Astrocyte of the cerebellum (primary cell): ENCODE measurements around the gene CETP.
"Not testable (repeated sequence)": the region's sequence is repeated elsewhere in the genome, so short reads cannot be mapped to it uniquely, and the experiment has no call there.

Experiments
- DNase-seq: peaks from one replicate; pipeline ENCODE4 v3.0.0-alpha.2; 2011; ENCODE audit warnings: low read depth
- H3K4me3 ChIP-seq: 2 replicates; pipeline ENCODE4 v1.5.1; 2011; ENCODE audit warnings: mild to moderate bottlenecking, low read depth, low read length, moderate library complexity
- CTCF ChIP-seq: IDR thresholded peaks from 2 replicates; pipeline ENCODE4 v1.5.1; 2012; ENCODE audit warnings: low read length, low read depth, moderate library complexity, mild to moderate bottlenecking; ENCODE audit errors: missing control alignments
- in situ Hi-C: cut with HindIII; loops from 2 replicates; pipeline ENCODE4 v1.10.0; 2017; ENCODE audit warnings: low sequenced_read_pairs

CETP gene

GRCh38 chr16:56986361-56986760 is 24.6 kb downstream of the CETP start:
- no peak for TF ChIP-seq CTCF
- H3K4me3 ChIP-seq = no peak overlapping the region
- in situ Hi-C loops = no loop called here
- no peak for DNase-seq

- in situ Hi-C loops, DNase-seq, H3K4me3 ChIP-seq: not testable (repeated sequence)
Measured at GRCh38 chr16:56986908-56987307, 25.2 kb downstream of the CETP start.

GRCh38 chr16:56987692-56988091 is 25.9 kb downstream of the CETP start:
- no peak for TF ChIP-seq CTCF
- no peak overlapping the region for H3K4me3 ChIP-seq
- DNase-seq = no peak
- in situ Hi-C loops = no loop called here

GRCh38 chr16:56988161-56988947 is 26.6 kb downstream of the CETP start:
- no peak for DNase-seq
- H3K4me3 ChIP-seq = peak overlapping the region; percentile 71
- TF ChIP-seq CTCF = no peak
- in situ Hi-C loops = no loop called here

- in situ Hi-C loops = no loop called here
- peak; percentile 46 for DNase-seq
- TF ChIP-seq CTCF = no peak
- H3K4me3 ChIP-seq = peak within 1 kb of the TSS; percentile 71
Measured at GRCh38 chr16:56988948-56989945, 27.5 kb downstream of the CETP start, which contains the start of gene NLRC5. TSS of gene NLRC5 (plus strand) at chr16:56989557. CDS start at chr16:57020713, 31,156 bp downstream.

- no peak for TF ChIP-seq CTCF
- no peak for DNase-seq
- in situ Hi-C loops = no loop called here
- H3K4me3 ChIP-seq = peak overlapping the region; percentile 71
Measured at GRCh38 chr16:56989988-56990387, 28.2 kb downstream of the CETP start.
